Adrenal gland (tissue), 12 donors: ENCODE measurements around the gene PKP2. TPM values are rescaled to one million over a fixed set of nuclear protein-coding genes. Genes with fewer than 3 reads are reported as not detected.

ENCODE experiments used
- DNase-seq, 7 donors: peaks; one replicate each; pipeline ENCODE4 v3.0.0-alpha.2; 2019 to 2020
- H3K27ac ChIP-seq, 5 donors: fragments of 200-600 bp; sonication (generic) in 4 of 5; 1 replicate in 3 of 5; 2 replicates in 2 of 5; pipeline versions ENCODE4 v1.5.1 to v1.8.0; 2016 to 2020; ENCODE audit warnings: mild to moderate bottlenecking in 1 of 5
- H3K27me3 ChIP-seq: fragments of 200-600 bp; 2 replicates; pipeline ENCODE4 v1.8.0; 2021
- H3K36me3 ChIP-seq, 2 donors: fragments of 200-600 bp; replicated peaks in 1 of 2; 1 replicate in 1 of 2; 2 replicates in 1 of 2; pipeline versions ENCODE4 v1.5.1 to v1.8.0; 2018 to 2022
- H3K4me1 ChIP-seq, 2 donors: fragments of 200-600 bp; replicated peaks in 1 of 2; 1 replicate in 1 of 2; 2 replicates in 1 of 2; pipeline versions ENCODE4 v1.5.1 to v1.8.0; 2018 to 2021
- H3K4me3 ChIP-seq, 4 donors: fragments of 200-600 bp; sonication (generic) in 3 of 4; one replicate each; pipeline ENCODE4 v1.5.1; 2016 to 2018
- H3K9me3 ChIP-seq, 3 donors: fragments of 200-600 bp; sonication (generic) in 1 of 3; replicated peaks in 1 of 3; 1 replicate in 2 of 3; 2 replicates in 1 of 3; pipeline versions ENCODE4 v1.5.1 to v1.8.0; 2016 to 2021
- POLR2A ChIP-seq, 2 donors: fragments of 450-650 bp; IDR thresholded peaks; one replicate each; pipeline ENCODE4 v1.6.1; 2017; ENCODE audit warnings: antibody characterized with exemption in 2 of 2, mild to moderate bottlenecking in 2 of 2, moderate library complexity in 1 of 2
- WGBS, 4 donors: extraction: QIAGEN DNeasy Blood & Tissue Kit in 2 of 4; methylation state at CpG; one replicate each; pipeline versions ENCODE4 v1.1.5 to v1.1.7; 2013 to 2017; 5-methylcytosine and 5-hydroxymethylcytosine counted together
- intact Hi-C, 2 donors: fragments of 100-400 bp; cut with DNase I; formaldehyde crosslinking; loops; one replicate each; pipeline versions ENCODE4 v1.14.1 to v1.15.0; 2022 to 2023
- polyA plus RNA-seq, 3 donors: library from polyadenylated mRNA; stranded (reverse); fragments of 200-250 nt in 2 of 3; fragments of 350-450 nt in 1 of 3; fragmentation: Illumina TruSeq in 1 of 3; extraction: RNeasy Lipid Tissue Mini Kit (QIAGEN cat#74804) in 1 of 3; gene quantifications; one replicate each; pipeline ENCODE4 v1.2.3, GENCODE V29; 2013 to 2014
- total RNA-seq, 9 donors: library from RNA; depleted of rRNA in 4 of 9; stranded (reverse); fragments of >200 nt in 4 of 9; fragments of 120-200 nt in 1 of 9; fragmentation: NEBNext Ultra II Directional in 1 of 9; extraction: Animal tissue kit (Norgen Biotek cat#: 25700) in 1 of 9; gene quantifications; one replicate each; pipeline versions ENCODE4 v1.1.0 to v1.2.4, GENCODE V29; 2013 to 2023
- TF ChIP-seq, protein P1 (sequence below), 6 experiments: fragments of 450-650 bp in 4 of 6; fragments of 200-600 bp in 2 of 6; sonication (generic) in 1 of 6; IDR thresholded peaks; 1 replicate in 5 of 6; 2 replicates in 1 of 6; pipeline versions ENCODE4 v1.5.1 to v1.8.0; 2016 to 2021; ENCODE audit warnings: antibody characterized with exemption in 6 of 6, mild to moderate bottlenecking in 2 of 6, moderate library complexity in 1 of 6
- donor health status: healthy with polysubstance abuse.
- donor health status: Bipolar disorder and iron deficiency.
- donor health status: DM: yes; HTN: yes; CAD: no.
- donor health status: DM: no; HTN: no; CAD: no.
- donor health status: DM: no; HTN: no; CAD: no.
- donor health status: DM: yes; HTN: yes; CAD: no.

The PKP2 gene
- total and polyA plus RNA-seq, 12 donors, result 0.36 to 3.3 (median 1.2) TPM

DNA sequence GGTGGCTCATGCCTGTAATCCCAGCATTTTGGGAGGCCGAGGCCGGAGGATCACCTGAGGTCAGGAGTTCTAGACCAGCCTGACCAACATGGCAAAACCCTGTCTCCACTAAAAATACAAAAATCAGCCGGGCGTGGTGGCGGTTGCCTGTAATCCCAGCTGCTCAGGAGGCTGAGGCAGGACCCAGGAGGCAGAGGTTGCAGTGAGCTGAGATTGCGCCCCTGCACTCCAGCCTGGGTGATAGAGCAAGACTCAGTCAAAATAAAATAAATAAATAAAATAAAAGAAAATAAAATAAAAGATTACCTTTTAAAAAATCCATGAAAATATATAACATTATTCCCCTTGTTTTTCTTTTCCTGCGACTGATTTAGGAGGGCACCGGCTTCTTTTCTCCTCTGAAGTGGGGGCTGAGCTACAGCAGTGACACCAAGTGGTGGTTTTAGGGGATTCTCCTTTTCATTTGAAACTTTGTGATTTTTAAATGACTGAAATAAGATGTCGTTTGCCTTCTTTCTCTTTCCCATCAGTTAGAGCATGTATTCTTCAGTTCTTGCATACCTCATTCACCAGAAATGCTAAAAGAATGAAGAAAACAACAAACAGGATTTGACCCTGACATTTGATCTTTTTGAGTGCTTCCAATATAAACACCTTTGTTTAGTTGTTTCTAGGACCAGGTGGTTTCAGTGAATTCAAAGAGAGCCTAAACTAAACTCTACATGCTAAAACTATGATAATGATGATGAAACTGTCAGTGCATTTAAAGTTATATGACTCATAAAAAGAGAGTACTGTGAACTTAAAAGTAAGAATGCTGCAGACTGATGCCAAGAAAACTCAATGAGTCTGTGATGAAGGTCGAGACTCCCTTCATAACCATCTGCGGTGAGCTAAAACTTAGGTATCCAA is 22.6 kb upstream of the PKP2 start:
- H3K4me1 ChIP-seq, result no peaks in the 10 kb centered on the region
- H3K27ac ChIP-seq, result no peak overlapping the region
- no peaks in the 10 kb centered on the region for H3K27me3 ChIP-seq
- H3K36me3 ChIP-seq, result no peaks in the 10 kb centered on the region
- DNase-seq, result no peak
- WGBS, 4 donors, result 41 to 52% (median 46%) methylated on average over 11 of the region's 11 CpGs
- no peak overlapping the region for H3K4me3 ChIP-seq
- intact Hi-C loops, result loop anchor here in 1 of 2 donors (10.0 kb wide), 1 partner anchor 154 kb away; no protein-coding TSS in a partner anchor
- H3K9me3 ChIP-seq, result no peaks in the 10 kb centered on the region
- TF ChIP-seq POLR2A (IDR thresholded peaks at IDR 0.05), result no peak
- TF ChIP-seq, protein P1, sequence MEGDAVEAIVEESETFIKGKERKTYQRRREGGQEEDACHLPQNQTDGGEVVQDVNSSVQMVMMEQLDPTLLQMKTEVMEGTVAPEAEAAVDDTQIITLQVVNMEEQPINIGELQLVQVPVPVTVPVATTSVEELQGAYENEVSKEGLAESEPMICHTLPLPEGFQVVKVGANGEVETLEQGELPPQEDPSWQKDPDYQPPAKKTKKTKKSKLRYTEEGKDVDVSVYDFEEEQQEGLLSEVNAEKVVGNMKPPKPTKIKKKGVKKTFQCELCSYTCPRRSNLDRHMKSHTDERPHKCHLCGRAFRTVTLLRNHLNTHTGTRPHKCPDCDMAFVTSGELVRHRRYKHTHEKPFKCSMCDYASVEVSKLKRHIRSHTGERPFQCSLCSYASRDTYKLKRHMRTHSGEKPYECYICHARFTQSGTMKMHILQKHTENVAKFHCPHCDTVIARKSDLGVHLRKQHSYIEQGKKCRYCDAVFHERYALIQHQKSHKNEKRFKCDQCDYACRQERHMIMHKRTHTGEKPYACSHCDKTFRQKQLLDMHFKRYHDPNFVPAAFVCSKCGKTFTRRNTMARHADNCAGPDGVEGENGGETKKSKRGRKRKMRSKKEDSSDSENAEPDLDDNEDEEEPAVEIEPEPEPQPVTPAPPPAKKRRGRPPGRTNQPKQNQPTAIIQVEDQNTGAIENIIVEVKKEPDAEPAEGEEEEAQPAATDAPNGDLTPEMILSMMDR (IDR thresholded peaks at IDR 0.05), result peak; percentile 29 to 55 (median 42)

DNA sequence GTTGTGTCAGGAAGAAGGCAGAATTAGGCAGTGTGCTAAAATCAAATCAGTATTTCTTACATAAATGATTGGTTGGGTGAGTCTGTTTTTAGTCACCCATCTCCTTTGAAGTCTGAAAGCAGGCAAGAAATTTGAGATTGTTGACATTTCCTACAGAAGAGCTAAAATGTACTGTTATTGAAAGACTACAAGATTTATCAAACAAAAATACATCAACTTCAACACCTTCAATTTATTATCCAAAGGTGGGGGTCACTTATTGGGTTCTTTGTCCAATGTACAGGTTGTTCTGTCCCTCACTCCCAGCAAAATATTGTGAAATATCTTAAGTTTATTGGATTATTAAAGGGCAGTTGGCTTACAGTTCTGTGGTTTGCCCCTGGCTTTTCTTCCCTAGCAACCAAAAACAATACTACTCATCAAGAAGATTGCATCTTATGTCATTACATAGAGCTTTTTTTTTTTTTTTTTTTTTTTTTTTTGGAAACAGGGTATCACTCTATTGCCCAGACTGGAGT is 20.6 kb upstream of the PKP2 start:
- Histone ChIP-seq H3K4me1 (no peaks in the 10 kb centered on the region), H3K4me3 (no peak overlapping the region), H3K27me3 (no peaks in the 10 kb centered on the region), H3K27ac (no peak overlapping the region), H3K36me3 (no peaks in the 10 kb centered on the region), H3K9me3 (no peaks in the 10 kb centered on the region)
- DNase-seq, result peak in 1 of 7 donors; percentile 53
- intact Hi-C loops, result loop anchor here in 1 of 2 donors (10.0 kb wide), 1 partner anchor 152 kb away; no protein-coding TSS in a partner anchor
- no peak for TF ChIP-seq POLR2A (IDR thresholded peaks at IDR 0.05)
- TF ChIP-seq, protein P1 (IDR thresholded peaks at IDR 0.05), result no peak

DNA sequence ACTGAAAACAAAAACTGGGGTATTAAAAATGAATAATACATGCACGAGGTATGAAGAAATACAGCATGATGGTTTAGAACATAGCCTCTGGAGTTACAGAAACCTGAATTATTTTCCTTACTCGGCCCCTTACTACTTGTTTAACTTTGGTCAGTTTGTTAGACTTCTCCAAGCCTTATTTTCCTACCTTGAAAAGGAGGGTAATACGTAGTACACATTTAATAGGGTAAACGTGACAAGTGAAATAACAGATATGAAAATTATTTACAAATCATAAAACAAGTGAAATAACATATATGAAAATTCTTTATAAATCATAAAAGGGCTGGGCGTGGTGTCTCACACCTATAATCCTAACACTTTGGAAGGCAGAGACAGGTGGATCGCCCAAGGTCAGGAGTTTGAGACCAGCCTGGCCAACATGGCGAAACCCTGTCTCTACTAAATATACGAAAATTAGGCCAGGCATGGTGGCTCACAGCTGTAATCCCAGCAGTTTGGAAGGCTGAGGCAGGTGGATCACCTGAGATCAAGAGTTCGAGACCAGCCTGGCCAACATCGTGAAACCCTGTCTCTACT is 11.4 kb upstream of the PKP2 start:
- Histone ChIP-seq H3K4me1 (no peaks in the 10 kb centered on the region), H3K36me3 (no peaks in the 10 kb centered on the region)
- intact Hi-C loops, result no loop called here

DNA sequence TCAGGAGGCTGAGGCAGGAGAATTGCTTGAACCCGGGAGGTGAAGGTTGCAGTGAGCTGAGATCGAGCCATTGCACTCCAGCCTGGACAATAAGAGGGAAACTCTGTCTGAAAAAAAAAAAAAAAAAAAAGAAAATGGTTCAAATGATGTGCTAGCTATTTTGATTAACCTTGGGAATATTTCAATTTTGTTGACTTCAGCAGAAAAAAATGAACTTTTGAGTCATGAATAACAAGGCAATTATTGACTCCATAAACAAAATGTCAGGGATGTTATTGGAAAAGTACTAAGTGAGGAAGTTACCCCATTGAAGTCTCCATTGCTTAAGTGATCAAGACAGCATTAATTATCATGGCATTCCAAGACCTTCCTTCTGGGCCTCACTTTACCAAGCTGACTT is 10.6 kb upstream of the PKP2 start:
- H3K9me3 ChIP-seq, result no peaks in the 10 kb centered on the region
- no peak overlapping the region for H3K27ac ChIP-seq
- no peaks in the 10 kb centered on the region for H3K27me3 ChIP-seq
- no peaks in the 10 kb centered on the region for H3K36me3 ChIP-seq
- intact Hi-C loops, result no loop called here
- DNase-seq, result no peak
- WGBS, 4 donors, result 63 to 88% (median 82%) methylated on average over 2 of the region's 2 CpGs
- H3K4me3 ChIP-seq, result no peak overlapping the region
- TF ChIP-seq, protein P1 (IDR thresholded peaks at IDR 0.05), result no peak
- no peak for TF ChIP-seq POLR2A (IDR thresholded peaks at IDR 0.05)
- no peaks in the 10 kb centered on the region for H3K4me1 ChIP-seq

More for the DNA sequence above, 11.4 kb upstream of the PKP2 start:
- H3K27me3 ChIP-seq, result no peaks in the 10 kb centered on the region
- H3K27ac ChIP-seq, result no peak overlapping the region
- WGBS, 4 donors, result 82 to 86% (median 84%) methylated on average over 10 of the region's 10 CpGs
- H3K4me3 ChIP-seq, result no peak overlapping the region
- H3K9me3 ChIP-seq, result no peaks in the 10 kb centered on the region
- no peak for DNase-seq
- TF ChIP-seq, protein P1 (IDR thresholded peaks at IDR 0.05), result no peak
- TF ChIP-seq POLR2A (IDR thresholded peaks at IDR 0.05), result no peak
